OCI-LY1 (cell line): ENCODE data around the gene ODAD2.

ENCODE experiments used
- H2AFZ ChIP-seq: fragments of 200-600 bp; sonication (generic), shearing (Covaris generic); 2 replicates; pipeline ENCODE4 v1.6.0; 2014; ENCODE audit warnings: antibody characterized with exemption, mild to moderate bottlenecking, low read length
- H3F3A ChIP-seq: fragments of 200-600 bp; sonication (generic), shearing (Covaris generic); 2 replicates; pipeline ENCODE4 v1.6.0; 2014; ENCODE audit warnings: mild to moderate bottlenecking, antibody characterized with exemption, low read length, moderate library complexity; ENCODE audit not compliant: insufficient read depth
- H3K27ac ChIP-seq: fragments of 200-600 bp; sonication (generic); 2 replicates; pipeline ENCODE4 v1.5.1; 2014; ENCODE audit warnings: low read length, mixed run types, mild to moderate bottlenecking, low read depth; ENCODE audit not compliant: poor library complexity, severe bottlenecking
- H3K27me3 ChIP-seq: fragments of 200-600 bp; sonication (generic); 2 replicates; pipeline ENCODE4 v1.6.0; 2014; ENCODE audit warnings: antibody characterized with exemption, mild to moderate bottlenecking, low read length, moderate library complexity; ENCODE audit not compliant: insufficient read depth
- H3K36me3 ChIP-seq: fragments of 200-600 bp; sonication (generic); 2 replicates; pipeline ENCODE4 v1.6.1; 2014; ENCODE audit warnings: mild to moderate bottlenecking, antibody characterized with exemption, low read length, moderate library complexity, mixed read lengths; ENCODE audit not compliant: insufficient read depth
- H3K4me1 ChIP-seq: fragments of 200-600 bp; sonication (generic); 2 replicates; pipeline ENCODE4 v1.5.1; 2014; ENCODE audit warnings: mild to moderate bottlenecking, low read length, moderate library complexity; ENCODE audit not compliant: insufficient read depth, severe bottlenecking
- H3K4me2 ChIP-seq: fragments of 200-600 bp; sonication (generic), shearing (Covaris generic); 2 replicates; pipeline ENCODE4 v1.6.1; 2014; ENCODE audit warnings: low read length
- H3K4me3 ChIP-seq: fragments of 200-600 bp; sonication (generic); 2 replicates; pipeline ENCODE4 v1.5.1; 2014; ENCODE audit warnings: low read length, low read depth, mild to moderate bottlenecking, mixed read lengths; ENCODE audit not compliant: poor library complexity, severe bottlenecking
- H3K79me2 ChIP-seq: fragments of 200-600 bp; shearing (Covaris generic); 2 replicates; pipeline ENCODE4 v1.6.1; 2016; ENCODE audit warnings: mixed run types, low read length, mixed read lengths; ENCODE audit not compliant: insufficient read depth
- H3K9ac ChIP-seq: fragments of 200-600 bp; sonication (generic), shearing (Covaris generic); 2 replicates; pipeline ENCODE4 v1.6.1; 2014; ENCODE audit warnings: mild to moderate bottlenecking, low read length, mixed read lengths
- H3K9me2 ChIP-seq: fragments of 200-600 bp; sonication (generic), shearing (Covaris generic); 2 replicates; pipeline ENCODE4 v1.6.1; 2014; ENCODE audit warnings: low read depth, mild to moderate bottlenecking, low read length, mixed read lengths
- H3K9me3 ChIP-seq: fragments of 200-600 bp; shearing (Covaris generic); 2 replicates; pipeline ENCODE4 v1.6.1; 2014; ENCODE audit warnings: low read length, mixed read lengths
- H4K20me1 ChIP-seq: fragments of 200-600 bp; sonication (generic), shearing (Covaris generic); 2 replicates; pipeline ENCODE4 v1.6.0; 2016; ENCODE audit warnings: mild to moderate bottlenecking, low read length; ENCODE audit not compliant: insufficient read depth
- CTCF ChIP-seq: fragments of 200-600 bp; sonication (generic), shearing (Covaris generic); IDR thresholded peaks from 2 replicates; pipeline ENCODE4 v1.5.1; 2017; ENCODE audit warnings: mild to moderate bottlenecking, antibody characterized with exemption, low read length, moderate library complexity, mixed read lengths
- EZH2 ChIP-seq: fragments of 200-600 bp; sonication (generic), shearing (Covaris generic); IDR thresholded peaks from 2 replicates; pipeline ENCODE4 v1.8.0; 2017; ENCODE audit warnings: borderline replicate concordance, mixed run types, mild to moderate bottlenecking, antibody characterized with exemption, low read length, moderate library complexity, mixed read lengths

The ODAD2 gene

GRCh38 chr10:28020080-28020860, 21.4 kb upstream of the ODAD2 start:
- Histone ChIP-seq H3K36me3 (no peaks in the 10 kb centered on the region), H3K9ac (no peak overlapping the region), H3K4me3 (no peak overlapping the region), H2AFZ (no peak overlapping the region), H3K9me2 (no peaks in the 10 kb centered on the region), H3F3A (no peaks in the 10 kb centered on the region), H3K4me1 (no peaks in the 10 kb centered on the region), H3K27me3 (no peaks in the 10 kb centered on the region), H3K9me3 (no peaks in the 10 kb centered on the region), H3K27ac (no peak overlapping the region), H4K20me1 (no peaks in the 10 kb centered on the region), H3K79me2 (no peaks in the 10 kb centered on the region), H3K4me2 (no peak overlapping the region)
- TF ChIP-seq EZH2 (no peak), CTCF (no peak)

- no peaks in the 10 kb centered on the region for H3K9me3 ChIP-seq
- no peak for TF ChIP-seq CTCF
- no peak for TF ChIP-seq EZH2
- no peaks in the 10 kb centered on the region for H3K79me2 ChIP-seq
- no peak overlapping the region for H3K4me3 ChIP-seq
- no peaks in the 10 kb centered on the region for H3K36me3 ChIP-seq
- H3K9ac ChIP-seq = no peak overlapping the region
- H3K27me3 ChIP-seq = no peaks in the 10 kb centered on the region
- no peaks in the 10 kb centered on the region for H3F3A ChIP-seq
- no peaks in the 10 kb centered on the region for H4K20me1 ChIP-seq
- no peak overlapping the region for H2AFZ ChIP-seq
- H3K4me2 ChIP-seq = no peak overlapping the region
- H3K4me1 ChIP-seq = no peaks in the 10 kb centered on the region
- no peaks in the 10 kb centered on the region for H3K9me2 ChIP-seq
- H3K27ac ChIP-seq = no peak overlapping the region
Observed at GRCh38 chr10:28014651-28015050, 15.8 kb upstream of the ODAD2 start.

GRCh38 chr10:28012990-28013515, 14.2 kb upstream of the ODAD2 start:
- H3K4me2 ChIP-seq = no peak overlapping the region
- TF ChIP-seq EZH2 (no peak), CTCF (no peak)
- no peaks in the 10 kb centered on the region for H3K9me2 ChIP-seq
- no peak overlapping the region for H3K9ac ChIP-seq
- H3K9me3 ChIP-seq = no peaks in the 10 kb centered on the region
- H3K27ac ChIP-seq = no peak overlapping the region
- H2AFZ ChIP-seq = no peak overlapping the region
- H3K79me2 ChIP-seq = no peaks in the 10 kb centered on the region
- H3K4me3 ChIP-seq = no peak overlapping the region
- H3F3A ChIP-seq = no peaks in the 10 kb centered on the region
- no peaks in the 10 kb centered on the region for H3K4me1 ChIP-seq
- H3K36me3 ChIP-seq = no peaks in the 10 kb centered on the region
- no peaks in the 10 kb centered on the region for H3K27me3 ChIP-seq
- no peaks in the 10 kb centered on the region for H4K20me1 ChIP-seq
